NCI-H82 (cell line): Measurements from ENCODE around the gene CADM2.
"Not testable (repeated sequence)": the region's sequence is repeated elsewhere in the genome, so short reads cannot be mapped to it uniquely, and the experiment has no call there.

Source experiments
- DNase-seq: peaks from one replicate; lab custom pipeline; 2025; lab: John Stamatoyannopoulos, UW

The CADM2 gene

DNA sequence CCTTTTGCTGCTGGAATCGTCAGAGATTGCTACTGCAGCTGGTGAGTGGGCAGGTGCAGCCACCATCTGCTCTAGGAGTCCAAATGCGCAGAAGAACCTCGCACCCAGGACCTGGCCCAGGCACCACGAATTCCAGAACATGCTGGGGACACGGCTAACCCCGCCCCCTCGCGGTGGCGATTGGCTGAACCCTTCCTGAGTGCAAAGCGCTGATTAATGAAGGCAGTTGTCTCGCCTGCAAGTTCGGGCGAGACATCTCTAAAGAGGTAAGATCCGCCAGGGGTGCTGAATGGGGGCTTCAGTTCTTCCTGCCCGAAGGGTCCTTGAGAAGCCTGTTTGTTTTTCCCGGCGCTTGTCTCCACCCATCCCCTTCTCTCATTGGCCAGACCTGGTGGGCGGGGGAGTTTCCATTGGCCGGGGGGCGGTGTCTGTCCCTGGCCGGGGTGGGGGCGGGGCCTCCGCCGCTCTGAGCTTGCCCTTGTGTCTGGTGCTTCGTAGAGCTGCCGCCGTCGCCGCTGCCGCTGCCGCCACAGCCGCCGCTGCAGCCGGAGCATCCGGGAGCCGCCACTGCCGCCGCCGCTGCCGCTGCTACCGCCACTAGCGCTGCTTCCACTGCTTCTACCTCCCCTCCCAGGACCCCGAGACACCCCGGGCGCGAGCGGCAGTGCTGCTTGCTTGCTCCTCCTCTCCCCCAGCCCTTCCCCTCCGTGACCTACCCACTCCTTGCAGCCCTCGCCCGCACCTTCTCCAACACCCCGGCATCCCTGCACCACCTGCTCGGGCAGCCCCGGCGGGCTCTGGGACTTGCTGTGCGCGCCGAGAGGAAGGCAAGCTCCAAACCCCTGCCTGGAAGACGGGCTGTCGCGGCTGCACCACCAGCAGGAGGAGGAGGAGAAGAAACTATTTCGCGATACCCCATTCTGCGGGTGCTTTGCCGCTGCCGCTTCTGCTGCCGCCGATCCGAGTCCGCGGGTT is at the start of gene CADM2:
Gene CADM2, plus strand, starts transcription at position 495 of the 975 bp plus-strand sequence.
- peak; percentile 89 for DNase-seq

DNA sequence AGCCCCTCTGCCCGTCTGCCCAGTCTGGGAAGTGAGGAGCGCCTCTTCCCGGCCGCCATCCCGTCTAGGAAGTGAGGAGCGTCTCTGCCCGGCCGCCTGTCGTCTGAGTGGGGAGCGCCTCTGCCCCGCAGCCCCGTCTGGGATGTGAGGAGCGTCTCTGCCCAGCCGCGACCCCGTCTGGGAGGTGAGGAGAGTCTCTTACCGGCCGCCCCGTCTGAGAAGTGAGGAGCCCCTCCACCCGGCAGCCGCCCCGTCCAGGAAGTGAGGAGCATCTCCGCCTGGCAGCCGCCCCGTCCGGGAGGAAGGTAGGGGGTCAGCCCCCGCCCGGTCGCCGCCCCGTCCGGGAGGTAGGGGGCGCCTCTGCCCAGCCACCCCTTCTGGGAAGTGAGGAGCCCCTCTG is 40.2 kb upstream of the CADM2 start:
- not testable (repeated sequence) for DNase-seq

DNA sequence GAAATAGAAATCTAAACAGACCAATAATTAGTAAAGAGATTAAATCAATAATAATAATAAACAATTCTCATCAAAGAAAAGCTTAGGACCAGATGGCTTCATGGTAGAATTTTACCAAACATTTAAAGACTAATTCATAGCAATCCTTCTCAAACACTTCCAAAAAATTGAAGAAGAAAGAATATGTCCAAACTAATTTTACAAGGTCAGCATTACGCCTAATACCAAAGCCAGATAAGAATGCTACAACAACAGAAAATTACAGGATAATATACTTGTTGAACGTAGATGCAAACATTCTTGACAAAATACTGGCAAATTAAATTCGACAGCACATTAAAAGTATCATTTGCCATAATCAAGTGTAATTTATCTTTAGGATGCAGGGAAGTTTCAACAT is 36.1 kb upstream of the CADM2 start:
- DNase-seq = no peak

DNA sequence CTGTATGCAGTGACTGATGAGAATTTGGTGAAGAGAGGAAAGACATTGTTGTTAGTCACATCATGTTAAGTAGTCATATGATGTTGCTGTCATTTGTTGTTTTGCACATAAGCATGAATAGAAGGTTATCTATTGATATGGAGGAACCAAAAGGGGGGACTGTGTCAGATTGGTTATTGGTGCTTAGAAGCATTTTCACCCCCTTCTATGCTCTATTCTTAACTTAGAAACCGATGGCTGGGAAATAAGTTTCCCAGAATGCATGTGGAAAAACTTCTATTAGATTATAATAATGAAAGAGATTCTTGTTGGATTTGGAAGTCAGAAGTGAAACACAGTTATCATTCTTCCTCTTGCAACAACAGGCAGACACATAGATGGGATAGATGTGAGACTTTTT is 33.2 kb upstream of the CADM2 start:
- DNase-seq = no peak

DNA sequence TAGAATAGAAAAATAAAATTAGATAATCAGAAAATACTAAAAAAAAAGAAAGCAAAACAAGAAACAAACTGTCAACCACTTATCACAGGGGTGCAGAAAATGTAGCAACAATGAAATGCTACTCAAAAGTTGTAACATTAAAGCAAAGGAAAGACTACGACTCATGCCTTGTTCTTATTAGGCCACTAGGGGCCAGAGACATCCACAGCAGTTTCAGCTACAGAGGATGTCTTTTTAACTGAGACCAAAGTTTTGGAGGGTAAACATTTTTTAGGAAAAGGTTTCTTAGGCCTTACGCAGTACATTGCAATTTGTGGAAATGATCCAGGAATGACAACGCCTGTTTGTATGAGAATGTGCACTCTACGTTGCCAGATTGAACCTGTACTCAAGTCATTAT is 15.4 kb upstream of the CADM2 start:
- DNase-seq = no peak

DNA sequence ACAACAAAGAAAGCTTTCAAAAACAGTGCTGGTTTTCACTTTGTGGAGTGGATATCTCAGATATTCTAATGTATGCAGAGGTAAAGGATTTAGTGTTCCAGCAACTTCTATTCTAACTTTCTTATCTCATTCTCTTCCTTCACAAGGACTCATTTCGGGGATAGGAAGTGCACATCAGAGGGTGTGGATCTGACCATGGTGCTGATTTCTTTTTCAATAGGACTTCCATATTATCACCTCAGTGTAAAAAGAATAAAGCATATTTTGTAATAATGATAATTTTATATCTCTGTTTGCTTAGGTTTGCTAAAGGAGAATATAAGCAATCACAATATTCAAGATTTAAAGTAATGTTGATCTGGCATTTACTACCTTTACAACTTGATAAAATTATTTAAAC is 12.5 kb upstream of the CADM2 start:
- no peak for DNase-seq

GRCh38 chr3:84959470-84960271 is 882 bp downstream of the CADM2 start:
- DNase-seq = no peak

DNA sequence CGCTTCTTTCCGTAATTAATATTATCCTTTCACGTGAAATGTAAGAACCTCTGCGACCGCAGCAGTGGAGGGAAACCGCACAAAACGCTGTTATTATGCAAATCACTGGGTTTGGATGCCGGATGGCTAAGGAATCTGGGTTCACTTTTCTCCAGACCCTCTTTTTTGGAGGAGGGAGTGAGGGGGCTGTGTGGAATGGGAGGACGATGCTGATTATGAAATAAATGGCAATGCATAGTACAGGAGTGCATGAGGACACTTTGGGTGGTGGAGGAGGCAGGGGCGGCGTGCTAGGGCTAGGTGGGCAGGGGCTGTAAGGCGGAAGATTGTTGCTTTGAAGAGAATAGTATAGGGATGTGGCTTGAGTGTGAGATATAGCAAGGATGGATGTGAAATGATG is 1.8 kb downstream of the CADM2 start:
- no peak for DNase-seq

DNA sequence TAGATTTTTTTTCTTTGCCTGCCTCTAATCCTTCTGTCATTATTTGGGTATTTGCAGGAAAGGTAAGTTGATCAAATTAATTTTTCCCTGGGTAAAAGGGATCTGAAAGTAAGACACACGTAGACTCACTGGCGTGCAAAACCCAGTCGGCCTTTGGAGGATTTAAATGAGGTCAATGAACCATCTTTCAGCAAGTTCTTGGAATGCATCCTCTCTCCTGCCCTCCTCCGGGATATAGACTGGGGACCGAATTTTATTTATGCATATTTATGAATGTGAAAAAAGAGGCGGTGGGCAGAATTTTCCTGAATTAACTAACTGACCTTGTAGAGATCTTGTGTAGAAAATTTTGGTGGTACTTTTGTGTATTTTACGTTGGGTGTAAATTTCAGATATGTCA is 2.2 kb downstream of the CADM2 start:
- no peak for DNase-seq

DNA sequence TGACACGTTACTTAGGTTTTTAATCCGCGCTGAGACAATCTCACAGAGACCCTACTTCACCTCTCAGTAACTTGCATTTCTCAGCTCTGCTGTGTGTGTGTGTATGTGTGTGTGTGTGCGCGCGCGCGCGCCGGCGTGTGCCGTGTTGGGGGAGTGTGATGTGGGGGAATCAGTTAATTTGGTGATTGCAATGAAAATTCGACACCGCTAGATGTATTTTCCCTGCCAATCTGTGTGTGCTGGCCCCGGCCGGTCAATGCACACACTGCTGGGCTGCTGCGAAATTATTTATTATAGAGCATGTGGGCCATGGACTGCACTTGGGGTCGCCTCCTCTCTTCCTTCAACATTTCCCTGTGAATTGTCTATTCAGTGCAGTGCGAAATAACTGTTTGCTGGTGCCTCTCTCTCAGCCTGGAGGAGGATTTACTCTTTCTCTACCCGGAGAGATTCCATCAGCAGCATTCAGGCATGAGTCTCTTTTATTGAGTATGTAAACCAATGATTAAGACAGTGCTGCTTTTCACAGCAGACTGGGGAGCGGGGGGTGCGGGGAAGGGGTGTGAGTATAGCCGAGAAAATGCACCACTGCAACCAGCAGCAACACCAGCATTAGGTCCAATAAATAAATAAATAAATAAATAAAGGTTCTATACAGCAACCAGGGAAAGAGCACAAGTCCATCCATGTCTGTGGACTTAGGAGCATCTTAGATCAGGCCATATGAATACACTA is 2.9 kb downstream of the CADM2 start:
- peak; percentile 3 for DNase-seq

DNA sequence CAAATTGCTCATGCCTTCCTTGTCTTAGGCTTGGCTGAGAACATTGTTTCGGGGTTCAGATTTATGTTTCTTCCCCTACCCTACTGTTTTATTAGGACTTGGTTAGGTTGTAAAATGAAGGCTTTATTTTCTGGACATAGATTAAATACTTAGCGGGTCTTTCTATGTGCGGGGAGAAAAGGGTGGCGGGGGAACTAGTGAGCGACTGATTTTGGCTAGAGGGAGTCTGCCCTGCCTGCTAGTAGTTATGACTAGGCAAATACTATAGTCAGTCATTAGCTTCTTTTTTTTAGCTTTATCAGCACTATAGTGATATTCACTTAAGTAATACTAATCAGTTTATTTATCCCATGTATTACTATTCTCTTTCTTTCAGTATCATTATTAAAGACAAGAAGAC is 3.6 kb downstream of the CADM2 start:
- no peak for DNase-seq

DNA sequence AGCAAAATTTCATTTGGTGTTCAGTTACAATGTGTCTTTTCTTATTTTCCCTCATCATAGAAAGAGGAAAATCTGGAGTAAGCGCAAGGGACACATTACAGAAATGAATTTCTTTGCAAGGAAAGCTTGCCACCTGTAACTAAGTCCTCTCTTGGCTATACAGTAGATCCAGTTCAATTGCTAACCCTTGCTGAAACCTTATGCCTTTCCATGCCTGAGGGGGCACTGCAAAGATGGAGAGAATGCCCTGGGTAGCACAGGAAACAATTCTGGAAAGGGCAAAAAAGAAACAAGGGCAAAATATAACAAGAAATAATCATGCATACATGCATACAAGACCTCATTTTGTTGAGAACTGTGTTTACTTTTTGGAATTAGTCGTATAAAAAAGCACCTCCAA is 4.3 kb downstream of the CADM2 start:
- DNase-seq = no peak

GRCh38 chr3:84965141-84965540 is 6.4 kb downstream of the CADM2 start:
- DNase-seq = peak; percentile 47

GRCh38 chr3:84967767-84968581 is 9.2 kb downstream of the CADM2 start:
- DNase-seq = no peak

DNA sequence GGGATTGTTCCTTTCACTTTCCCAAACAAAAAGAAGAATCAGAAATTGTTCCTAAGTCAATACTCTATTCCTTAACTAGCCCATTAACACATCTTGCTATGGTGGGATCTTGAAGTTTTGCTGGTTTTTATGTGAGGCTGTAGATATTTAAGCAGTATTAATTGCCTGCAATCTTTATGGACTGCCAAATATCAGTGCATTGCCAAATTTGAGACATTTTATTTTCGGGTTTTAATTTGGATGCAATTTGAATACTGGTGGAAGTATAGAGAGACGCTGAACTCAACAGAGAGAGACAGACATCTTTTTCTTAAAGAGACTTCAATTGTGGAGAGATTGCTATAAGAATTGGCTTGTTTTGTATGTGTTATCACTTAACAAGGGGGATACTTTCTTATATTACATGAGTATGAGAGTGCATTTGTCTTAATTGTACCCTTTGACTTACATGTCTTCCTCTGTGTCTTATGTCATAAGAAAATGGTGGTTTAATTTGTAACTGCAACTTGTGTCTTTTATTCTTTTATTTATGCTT is 10.0 kb downstream of the CADM2 start:
- DNase-seq = no peak

GRCh38 chr3:84974347-84974746 is 15.6 kb downstream of the CADM2 start:
- no peak for DNase-seq

DNA sequence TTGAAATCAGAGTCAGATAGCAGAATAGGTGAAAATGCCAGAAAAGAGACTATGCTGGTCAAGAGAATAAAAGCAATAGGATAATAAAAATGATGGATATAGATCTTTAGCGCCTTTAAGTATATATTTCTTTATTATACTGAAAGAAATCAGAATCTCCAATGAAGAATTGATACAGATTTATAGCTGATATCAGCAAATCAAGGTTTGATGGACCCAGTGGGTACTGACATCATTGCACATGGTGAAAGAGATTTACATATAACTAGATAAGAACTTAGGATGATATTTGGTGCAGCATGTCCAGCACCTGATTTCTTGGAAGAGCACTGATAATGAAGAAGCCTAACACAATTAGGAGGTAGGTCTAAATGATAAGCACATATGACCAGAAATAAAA is 18.2 kb downstream of the CADM2 start:
- DNase-seq = no peak

- DNase-seq = no peak
Observed at GRCh38 chr3:84978843-84979242, 20.1 kb downstream of the CADM2 start.

GRCh38 chr3:84980011-84980410 is 21.2 kb downstream of the CADM2 start:
- no peak for DNase-seq

DNA sequence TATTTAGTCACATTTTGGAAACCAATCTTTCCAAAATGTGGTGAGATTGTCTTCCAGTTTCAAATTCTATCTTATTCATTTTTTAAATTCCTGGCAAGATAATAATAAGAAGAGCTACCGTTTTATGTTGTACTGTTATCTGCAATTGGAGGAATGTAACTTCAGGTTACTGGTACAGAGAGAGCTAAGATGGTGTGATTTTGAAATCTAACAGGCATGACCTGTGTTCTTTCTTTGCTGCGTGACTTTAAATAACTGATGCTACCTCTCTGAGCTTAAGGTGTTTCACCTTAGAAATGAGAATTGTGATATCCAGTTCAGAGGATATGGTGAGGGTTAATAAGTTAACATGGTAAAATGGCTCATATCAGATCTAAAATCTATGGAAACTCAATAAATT is 21.7 kb downstream of the CADM2 start:
- DNase-seq = no peak

DNA sequence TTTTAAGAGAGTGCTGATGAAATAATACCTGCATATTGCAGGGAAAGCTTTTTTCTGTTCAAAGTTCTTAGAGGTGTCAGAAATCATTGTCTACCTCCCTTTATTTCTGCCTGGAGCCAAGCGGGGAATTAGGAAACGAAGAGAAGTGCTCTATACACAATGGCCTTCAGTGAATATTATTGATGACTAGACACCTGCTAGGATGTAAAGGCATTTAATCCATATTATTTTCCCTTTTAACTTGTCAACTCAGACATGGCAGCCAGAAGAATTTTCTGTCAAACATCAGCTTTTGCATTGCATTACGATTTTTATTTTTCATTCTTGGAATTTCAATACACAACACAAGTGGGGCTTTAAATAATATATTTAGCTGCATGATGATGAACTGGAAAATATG is 24.7 kb downstream of the CADM2 start:
- no peak for DNase-seq
